HepG2 (cell line): ENCODE measurements around the gene DDT. TPM values are rescaled to one million over a fixed set of nuclear protein-coding genes. Genes with fewer than 3 reads are reported as not detected.

Source experiments
- BRCA1 ChIP-seq: sonication (generic); formaldehyde crosslinking; IDR thresholded peaks from 2 replicates; pipeline ENCODE4 v1.4.0; 2020; ENCODE audit warnings: missing genetic modification reagents
- EP300 ChIP-seq, 3 experiments: sonication (generic) in 1 of 3; formaldehyde crosslinking in 1 of 3; IDR thresholded peaks; 2 replicates each; pipeline versions ENCODE4 v1.5.1 to v1.6.1; 2011 to 2020; ENCODE audit warnings: low read depth in 2 of 3, low read length in 2 of 3, borderline replicate concordance in 1 of 3, improper control_type of control experiment in 1 of 3, mild to moderate bottlenecking in 1 of 3, missing genetic modification reagents in 1 of 3, moderate library complexity in 1 of 3
- FOSL2 ChIP-seq: sonication (generic); formaldehyde crosslinking; IDR thresholded peaks from 2 replicates; pipeline ENCODE4 v1.4.0; 2020; ENCODE audit warnings: missing genetic modification reagents
- FOXO1 ChIP-seq: sonication (generic); formaldehyde crosslinking; IDR thresholded peaks from 2 replicates; pipeline ENCODE4 v1.4.0; 2020; ENCODE audit warnings: missing genetic modification reagents
- HNF4A ChIP-seq: sonication (generic); formaldehyde crosslinking; IDR thresholded peaks from 2 replicates; pipeline ENCODE4 v1.4.0; 2020; ENCODE audit warnings: missing genetic modification reagents
- POLR2G ChIP-seq: fragments of 200-400 bp; formaldehyde crosslinking; IDR thresholded peaks from 2 replicates; pipeline ENCODE4 v1.6.1; 2018; ENCODE audit warnings: mild to moderate bottlenecking, low read depth, low read length, moderate library complexity
- TEAD3 ChIP-seq: optimal IDR thresholded peaks from 2 replicates; pipeline ENCODE3; 2016; ENCODE audit warnings: borderline replicate concordance
- ZMYM3 ChIP-seq: sonication (generic); formaldehyde crosslinking; IDR thresholded peaks from 2 replicates; pipeline ENCODE4 v1.5.1; 2020; ENCODE audit warnings: mild to moderate bottlenecking, missing genetic modification reagents
- ZNF331 ChIP-seq: sonication (generic); formaldehyde crosslinking; IDR thresholded peaks from 2 replicates; pipeline ENCODE4 v1.4.0; 2020; ENCODE audit warnings: missing genetic modification reagents
- ZNF362 ChIP-seq: sonication (generic); formaldehyde crosslinking; IDR thresholded peaks from 2 replicates; pipeline ENCODE4 v1.4.0; 2020; ENCODE audit warnings: missing genetic modification reagents, mild to moderate bottlenecking, borderline replicate concordance
- ZNF552 ChIP-seq: sonication (generic); formaldehyde crosslinking; IDR thresholded peaks from 2 replicates; pipeline ENCODE4 v1.9.0; 2022; ENCODE audit warnings: missing genetic modification reagents, mild to moderate bottlenecking, borderline replicate concordance
- ZSCAN5A ChIP-seq: sonication (generic); formaldehyde crosslinking; IDR thresholded peaks from 2 replicates; pipeline ENCODE4 v1.8.0; 2022; ENCODE audit warnings: mild to moderate bottlenecking, missing genetic modification reagents, borderline replicate concordance
- polyA plus RNA-seq, 8 experiments: library from polyadenylated mRNA; depleted of rRNA in 3 of 8; stranded (reverse) in 7 of 8; unstranded in 1 of 8; fragments of >200 nt; fragmentation: Illumina TruSeq in 4 of 8; extraction: Trizol in 4 of 8; gene quantifications; 2 replicates each; pipeline versions ENCODE4 v1.2.1 to v1.2.3, GENCODE V29; 2011 to 2016; ENCODE audit warnings: low read depth in 4 of 8, missing spikeins in 1 of 8, mixed read lengths in 1 of 8; ENCODE audit not compliant: insufficient read depth in 1 of 8
- total RNA-seq, 5 experiments: library from RNA; depleted of rRNA; stranded (reverse); fragments of >200 nt; fragmentation: Illumina TruSeq; extraction: Trizol; gene quantifications; 2 replicates each; pipeline ENCODE4 v1.2.3, GENCODE V29; 2016; ENCODE audit warnings: low read depth in 1 of 5

The DDT gene
- total and polyA plus RNA-seq, 2 of the 13 experiments (the other 11 are each of a cell fraction or from before 2014, with no cell fraction given), result 143 to 181 TPM

- TF ChIP-seq ZNF362 (CRISPR knock-in tag) (peak; percentile 29; the same call in 1 of the 2 replicates), HNF4A (peak; percentile 86), EP300 (IDR thresholded peaks at IDR 0.05; ENCODE audit: low read depth in 2 of 2, low read length in 2 of 2) (peak in 1 of 2 experiments; percentile 64; a peak in 2 of 4 replicates), EP300 (CRISPR knock-in tag; IDR thresholded peaks at IDR 0.05; ENCODE audit: borderline replicate concordance) (0 out of 2 replicates have a peak, but pooled peaks have one; percentile 21), FOSL2 (peak; percentile 31; the same call in 1 of the 2 replicates), ZNF552 (CRISPR knock-in tag) (no peak), BRCA1 (CRISPR knock-in tag) (no peak), ZNF331 (0 out of 2 replicates have a peak, but pooled peaks have one; percentile 25), POLR2G (no peak), FOXO1 (CRISPR knock-in tag) (peak; percentile 35; the same call in 1 of the 2 replicates), TEAD3 (CRISPR knock-in tag) (no peak), ZSCAN5A (CRISPR knock-in tag) (no peak), ZMYM3 (CRISPR knock-in tag) (peak; percentile 26; the same call in 1 of the 2 replicates)
Measured at GRCh38 chr22:23997092-23997491, 22.9 kb upstream of the DDT start (continued).
